ENCODE results near the gene UIMC1.
"Not testable (repeated sequence)": the region's sequence is repeated elsewhere in the genome, so short reads cannot be mapped to it uniquely, and the experiment has no call there.

The UIMC1 gene

DNA sequence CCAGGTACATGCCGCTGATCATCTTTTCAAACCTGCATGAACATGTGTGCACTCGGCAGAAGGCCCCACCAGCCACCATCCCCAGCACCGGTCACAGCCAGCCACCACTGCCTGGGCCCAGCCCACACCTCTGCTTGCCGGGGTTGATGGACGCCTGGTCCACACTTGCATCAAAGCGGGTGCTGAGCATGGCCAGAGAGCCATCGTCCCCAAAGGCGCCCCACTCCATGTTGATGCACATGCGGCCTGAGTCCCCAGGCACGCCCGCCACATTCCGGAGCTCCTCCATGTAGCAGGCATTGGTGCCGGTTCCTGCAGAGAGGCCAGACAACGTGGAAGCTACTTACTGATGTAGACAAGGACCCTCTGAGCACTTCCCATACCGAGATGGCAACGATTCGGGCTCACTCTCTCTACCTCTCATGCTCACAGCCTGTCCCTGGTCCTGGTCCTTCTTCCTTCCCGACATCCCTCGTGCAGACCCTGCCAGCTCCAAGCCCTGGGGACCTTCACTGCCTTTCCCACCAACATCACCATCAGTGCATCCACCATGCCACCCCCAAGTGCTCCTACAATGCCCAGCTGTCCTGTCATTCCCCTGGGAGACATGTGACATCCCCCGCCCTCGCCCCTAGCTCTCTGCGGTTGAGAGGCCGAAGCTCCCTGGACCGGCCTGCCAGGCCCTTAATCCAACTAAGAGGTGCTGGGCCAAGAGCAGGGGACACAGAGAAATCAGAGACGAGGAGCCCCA lies 124.6 kb downstream of the UIMC1 start:
- DNase-seq, result no peak

- DNase-seq, result no peak
Measured at GRCh38 chr5:176881021-176881749, 125.4 kb downstream of the UIMC1 start.

DNA sequence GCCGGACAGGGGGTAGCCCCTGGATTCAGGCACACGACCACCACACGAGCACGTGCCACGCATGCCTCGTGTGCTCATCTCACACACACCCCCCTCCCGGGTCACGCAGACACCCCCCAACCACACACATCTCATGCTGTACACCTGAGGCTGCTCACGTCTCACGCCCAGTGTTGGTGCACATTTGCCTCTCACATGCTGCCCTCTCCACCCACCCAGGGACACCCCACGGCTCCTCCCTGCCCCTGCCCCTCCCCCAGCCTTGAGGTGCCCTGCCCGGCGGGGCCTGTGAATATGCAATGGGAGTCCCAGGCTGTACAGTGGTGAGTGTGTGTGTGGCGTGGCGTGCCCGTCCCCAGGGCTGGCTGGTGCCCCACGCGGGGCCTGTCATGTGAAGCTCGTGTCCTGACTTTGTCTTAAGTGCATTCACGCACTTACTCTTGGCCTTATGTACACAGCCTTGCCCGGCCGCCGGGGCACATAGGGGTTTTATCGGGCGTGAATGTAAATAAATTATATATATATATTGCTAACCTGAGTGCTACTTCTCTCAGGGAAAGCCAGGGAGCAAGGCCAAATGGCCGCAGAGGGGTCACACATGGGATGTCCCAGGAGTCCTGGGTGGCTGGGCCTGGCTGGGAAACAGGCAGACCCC lies 126.1 kb downstream of the UIMC1 start:
- DNase-seq, result no peak

- DNase-seq, result no peak
Measured at GRCh38 chr5:176879663-176880361, 126.8 kb downstream of the UIMC1 start.

GRCh38 chr5:176878906-176879662 lies 127.5 kb downstream of the UIMC1 start:
- no peak for DNase-seq

- DNase-seq, result no peak
Measured at GRCh38 chr5:176878463-176878862, 128.1 kb downstream of the UIMC1 start.

- no peak for DNase-seq
Measured at GRCh38 chr5:176877793-176878331, 128.7 kb downstream of the UIMC1 start.

GRCh38 chr5:176876506-176877431 lies 129.8 kb downstream of the UIMC1 start:
- no peak for DNase-seq

- no peak for DNase-seq
Measured at GRCh38 chr5:176875783-176876505, 130.6 kb downstream of the UIMC1 start.

DNA sequence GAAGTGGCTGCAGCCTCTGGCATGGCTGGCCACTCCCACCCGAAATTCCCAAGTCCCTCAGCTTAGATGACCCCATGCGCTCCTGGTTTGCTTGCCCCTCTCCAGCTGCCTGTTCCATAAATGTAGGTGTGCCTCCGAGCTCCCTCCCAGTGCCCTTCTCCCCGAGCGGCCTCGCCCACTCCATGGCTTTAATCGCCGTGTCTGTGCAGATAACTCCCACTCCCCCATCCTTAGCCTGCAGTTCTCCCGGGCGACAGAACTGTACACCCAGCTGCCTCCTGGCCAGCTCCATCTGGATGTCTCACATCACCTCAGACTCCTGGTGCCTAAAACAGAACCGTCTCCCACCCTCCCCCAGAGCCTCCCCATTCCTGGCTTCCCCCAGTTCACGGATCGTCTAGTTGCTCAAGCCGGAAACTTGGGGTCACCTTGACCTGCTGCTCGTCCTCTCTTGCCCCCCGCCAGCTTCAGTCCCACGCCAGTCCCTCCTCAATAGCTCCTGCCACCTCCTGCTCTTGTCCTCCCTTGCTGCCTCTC lies 131.5 kb downstream of the UIMC1 start:
- DNase-seq, result no peak

- DNase-seq, result no peak
Measured at GRCh38 chr5:176874198-176874780, 132.3 kb downstream of the UIMC1 start.

- DNase-seq, result no peak
Measured at GRCh38 chr5:176873541-176874172, 132.9 kb downstream of the UIMC1 start.

DNA sequence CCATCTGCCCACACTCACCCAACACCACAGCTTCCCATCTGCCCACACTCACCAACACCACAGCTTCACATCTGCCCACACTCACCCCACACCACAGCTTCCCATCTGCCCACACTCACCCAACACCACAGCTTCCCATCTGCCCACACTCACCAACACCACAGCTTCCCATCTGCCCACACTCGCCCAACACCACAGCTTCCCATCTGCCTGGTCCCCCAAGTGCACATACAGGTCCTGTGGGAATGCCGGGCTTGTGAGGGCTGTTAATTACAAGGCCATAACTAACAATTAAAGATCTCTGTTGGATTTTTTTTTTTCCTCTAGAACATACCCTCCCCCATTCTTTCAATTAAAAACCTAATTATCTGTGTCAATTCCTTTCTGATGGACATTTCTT lies 133.6 kb downstream of the UIMC1 start:
- not testable (repeated sequence) for DNase-seq

- DNase-seq, result not testable (repeated sequence)
Measured at GRCh38 chr5:176872586-176872985, 134.0 kb downstream of the UIMC1 start.

DNA sequence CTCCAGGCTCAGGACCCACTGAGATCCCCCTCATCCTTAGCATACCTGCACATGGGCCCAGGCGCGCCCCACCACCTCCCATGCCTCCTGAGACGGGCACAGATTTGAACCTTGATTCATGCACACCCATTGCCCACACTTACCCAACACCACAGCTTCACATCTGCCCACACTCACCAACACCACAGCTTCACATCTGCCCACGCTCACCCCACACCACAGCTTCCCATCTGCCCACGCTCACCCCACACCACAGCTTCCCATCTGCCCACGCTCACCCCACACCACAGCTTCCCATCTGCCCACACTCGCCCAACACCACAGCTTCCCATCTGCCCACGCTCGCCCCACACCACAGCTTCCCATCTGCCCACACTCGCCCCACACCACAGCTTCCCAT lies 135.9 kb downstream of the UIMC1 start:
- DNase-seq, result not testable (repeated sequence)

- no peak for DNase-seq
Measured at GRCh38 chr5:176870110-176870591, 136.4 kb downstream of the UIMC1 start.

GRCh38 chr5:176869501-176870109 lies 137.0 kb downstream of the UIMC1 start:
- DNase-seq, result no peak

DNA sequence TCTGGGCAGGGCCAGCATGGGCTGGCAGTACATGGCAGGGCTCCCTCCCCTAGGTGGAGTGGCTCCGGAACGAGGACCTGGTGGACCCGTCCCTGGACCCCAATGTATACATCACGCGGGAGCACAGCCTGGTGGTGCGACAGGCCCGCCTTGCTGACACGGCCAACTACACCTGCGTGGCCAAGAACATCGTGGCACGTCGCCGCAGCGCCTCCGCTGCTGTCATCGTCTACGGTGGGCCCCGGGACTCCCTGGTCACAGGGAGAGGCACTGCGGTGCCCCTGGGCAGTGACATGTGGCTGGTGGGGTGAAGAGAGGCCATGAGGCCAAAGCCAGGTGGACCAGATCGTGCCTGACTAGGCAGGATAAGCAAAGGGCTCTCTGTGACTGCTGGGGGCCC lies 137.8 kb downstream of the UIMC1 start:
- DNase-seq, result no peak

- no peak for DNase-seq
Measured at GRCh38 chr5:176868126-176868525, 138.5 kb downstream of the UIMC1 start.

Data from KG1 (cell line).